ENCODE measurements around the gene ZNF292.

DNA sequence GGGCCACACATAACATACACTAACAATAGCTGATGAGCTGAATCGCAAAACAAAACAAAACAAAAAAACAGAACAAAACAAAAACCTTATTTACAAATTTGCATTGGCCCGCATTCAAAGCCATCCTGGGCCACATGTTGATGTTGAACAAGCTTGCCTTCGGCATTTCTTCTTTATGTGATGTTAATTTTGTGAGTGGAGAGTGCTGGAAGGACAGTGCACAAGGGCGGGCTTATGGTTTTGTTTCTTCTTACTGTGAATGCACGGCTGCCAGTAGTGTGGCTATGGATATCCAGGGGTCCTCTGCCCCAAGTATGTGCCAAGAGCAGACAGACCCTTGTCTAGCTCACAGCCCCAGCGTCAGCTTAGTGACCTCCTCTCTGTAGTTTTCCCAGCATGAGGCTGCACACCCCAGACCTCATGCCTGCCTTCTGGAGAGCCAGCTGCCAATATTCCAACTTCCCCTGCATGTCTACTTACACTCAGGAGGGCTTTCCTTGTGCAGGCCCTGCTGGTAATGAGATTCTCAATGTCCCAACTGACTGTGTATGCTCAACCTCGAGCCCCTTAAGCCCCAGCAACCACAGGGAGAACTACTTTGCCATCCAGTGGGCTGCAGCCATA lies 24.9 kb downstream of the ZNF292 start:
- TF ChIP-seq, protein P1, sequence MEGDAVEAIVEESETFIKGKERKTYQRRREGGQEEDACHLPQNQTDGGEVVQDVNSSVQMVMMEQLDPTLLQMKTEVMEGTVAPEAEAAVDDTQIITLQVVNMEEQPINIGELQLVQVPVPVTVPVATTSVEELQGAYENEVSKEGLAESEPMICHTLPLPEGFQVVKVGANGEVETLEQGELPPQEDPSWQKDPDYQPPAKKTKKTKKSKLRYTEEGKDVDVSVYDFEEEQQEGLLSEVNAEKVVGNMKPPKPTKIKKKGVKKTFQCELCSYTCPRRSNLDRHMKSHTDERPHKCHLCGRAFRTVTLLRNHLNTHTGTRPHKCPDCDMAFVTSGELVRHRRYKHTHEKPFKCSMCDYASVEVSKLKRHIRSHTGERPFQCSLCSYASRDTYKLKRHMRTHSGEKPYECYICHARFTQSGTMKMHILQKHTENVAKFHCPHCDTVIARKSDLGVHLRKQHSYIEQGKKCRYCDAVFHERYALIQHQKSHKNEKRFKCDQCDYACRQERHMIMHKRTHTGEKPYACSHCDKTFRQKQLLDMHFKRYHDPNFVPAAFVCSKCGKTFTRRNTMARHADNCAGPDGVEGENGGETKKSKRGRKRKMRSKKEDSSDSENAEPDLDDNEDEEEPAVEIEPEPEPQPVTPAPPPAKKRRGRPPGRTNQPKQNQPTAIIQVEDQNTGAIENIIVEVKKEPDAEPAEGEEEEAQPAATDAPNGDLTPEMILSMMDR (IDR thresholded peaks at IDR 0.05): no peak
- TF ChIP-seq POLR2A (IDR thresholded peaks at IDR 0.05): no peak
- no peak for TF ChIP-seq POLR2AphosphoS5 (IDR thresholded peaks at IDR 0.05)
- no peak for TF ChIP-seq EP300 (IDR thresholded peaks at IDR 0.05)

All from sigmoid colon (tissue), 4 donors.